ENCODE measurements around the gene LRRC3.

Gene LRRC3

GRCh38 chr21:44471996-44472395 lies 16.7 kb downstream of the LRRC3 start:
- no peaks in the 10 kb centered on the region for H3K36me3 ChIP-seq (replicated peaks)
- TF ChIP-seq, protein P1, sequence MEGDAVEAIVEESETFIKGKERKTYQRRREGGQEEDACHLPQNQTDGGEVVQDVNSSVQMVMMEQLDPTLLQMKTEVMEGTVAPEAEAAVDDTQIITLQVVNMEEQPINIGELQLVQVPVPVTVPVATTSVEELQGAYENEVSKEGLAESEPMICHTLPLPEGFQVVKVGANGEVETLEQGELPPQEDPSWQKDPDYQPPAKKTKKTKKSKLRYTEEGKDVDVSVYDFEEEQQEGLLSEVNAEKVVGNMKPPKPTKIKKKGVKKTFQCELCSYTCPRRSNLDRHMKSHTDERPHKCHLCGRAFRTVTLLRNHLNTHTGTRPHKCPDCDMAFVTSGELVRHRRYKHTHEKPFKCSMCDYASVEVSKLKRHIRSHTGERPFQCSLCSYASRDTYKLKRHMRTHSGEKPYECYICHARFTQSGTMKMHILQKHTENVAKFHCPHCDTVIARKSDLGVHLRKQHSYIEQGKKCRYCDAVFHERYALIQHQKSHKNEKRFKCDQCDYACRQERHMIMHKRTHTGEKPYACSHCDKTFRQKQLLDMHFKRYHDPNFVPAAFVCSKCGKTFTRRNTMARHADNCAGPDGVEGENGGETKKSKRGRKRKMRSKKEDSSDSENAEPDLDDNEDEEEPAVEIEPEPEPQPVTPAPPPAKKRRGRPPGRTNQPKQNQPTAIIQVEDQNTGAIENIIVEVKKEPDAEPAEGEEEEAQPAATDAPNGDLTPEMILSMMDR (IDR thresholded peaks at IDR 0.05; ENCODE audit: low read depth, low read length, missing control alignments): no peak
- H3K27ac ChIP-seq: no peak overlapping the region
- in situ Hi-C loops (cut with HindIII; ENCODE audit: low pct_ligation_motif_present, low sequenced_read_pairs): no loop called here
- H3K27me3 ChIP-seq (replicated peaks): no peaks in the 10 kb centered on the region
- no peak overlapping the region for H3K4me3 ChIP-seq (ENCODE audit: low read depth, low read length)
- DNase-seq: no peak

DNA sequence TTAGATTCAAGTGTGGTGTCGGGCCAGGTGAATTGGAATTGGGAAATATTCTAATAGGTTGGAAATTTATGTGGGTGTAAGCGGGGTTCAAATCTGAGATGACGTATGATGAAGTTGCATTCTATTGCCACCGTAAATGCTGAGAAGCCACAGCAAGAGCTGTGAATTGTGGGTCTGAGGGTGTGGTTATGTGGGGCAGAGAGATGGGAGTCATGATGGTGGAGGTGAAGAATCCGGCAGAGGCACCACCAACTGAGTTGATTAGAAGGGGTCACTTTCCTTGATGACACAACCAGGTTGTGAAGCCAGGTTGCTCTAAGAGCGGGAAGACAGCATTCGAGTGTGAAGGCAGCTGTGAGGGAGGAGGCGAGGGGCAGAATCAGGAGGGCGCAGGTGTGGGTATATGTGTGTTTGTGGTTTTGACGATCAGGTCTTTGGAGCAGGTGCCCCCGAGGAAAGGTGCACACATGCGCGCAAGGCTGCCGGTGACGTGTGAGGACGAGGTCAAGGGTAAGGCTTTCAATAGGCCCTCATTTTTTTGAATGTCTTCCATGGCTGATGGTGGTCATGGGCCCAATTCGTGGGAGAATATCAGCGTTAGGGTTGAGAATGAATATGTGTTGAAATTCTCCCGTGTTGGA lies 18.7 kb downstream of the LRRC3 start:
- no peak for DNase-seq
- no peak overlapping the region for H3K27ac ChIP-seq
- TF ChIP-seq, protein P1 (IDR thresholded peaks at IDR 0.05; ENCODE audit: low read depth, low read length, missing control alignments): no peak
- no peaks in the 10 kb centered on the region for H3K36me3 ChIP-seq (replicated peaks)
- no peak overlapping the region for H3K4me3 ChIP-seq (ENCODE audit: low read depth, low read length)
- no peaks in the 10 kb centered on the region for H3K27me3 ChIP-seq (replicated peaks)
- in situ Hi-C loops (cut with HindIII; ENCODE audit: low pct_ligation_motif_present, low sequenced_read_pairs): no loop called here

DNA sequence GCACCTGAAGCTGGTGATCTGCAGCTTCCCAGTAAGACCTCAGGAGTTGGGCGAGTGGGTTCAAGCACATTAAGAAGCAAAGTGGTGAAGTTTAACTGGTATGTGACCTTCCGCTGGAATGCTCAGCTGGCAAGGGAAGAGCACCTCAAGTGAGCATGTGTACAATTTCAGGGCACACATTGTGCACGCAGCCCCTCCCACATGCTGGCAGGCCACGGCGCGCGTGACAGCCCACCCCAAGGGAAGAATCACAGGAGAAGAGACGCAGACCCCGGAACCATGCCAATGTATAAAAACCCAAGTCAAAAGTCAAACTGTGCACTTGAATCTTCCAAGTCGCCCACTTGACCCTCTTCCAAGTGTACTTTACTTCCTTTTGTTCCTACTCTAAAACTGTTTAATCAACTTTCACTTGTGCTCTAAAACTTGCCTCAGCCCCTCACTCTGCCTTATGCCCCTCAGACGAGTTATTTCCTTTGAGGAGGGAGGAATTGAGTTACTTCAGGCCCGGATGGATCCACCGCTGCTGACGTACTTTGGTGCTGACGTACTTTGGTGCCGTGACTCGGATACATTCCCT lies 20.0 kb downstream of the LRRC3 start:
- Histone ChIP-seq H3K4me3 (ENCODE audit: low read depth, low read length) (no peak overlapping the region), H3K27me3 (replicated peaks) (no peaks in the 10 kb centered on the region), H3K36me3 (replicated peaks) (no peaks in the 10 kb centered on the region), H3K27ac (no peak overlapping the region)
- TF ChIP-seq, protein P1 (IDR thresholded peaks at IDR 0.05; ENCODE audit: low read depth, low read length, missing control alignments): no peak
- no peak for DNase-seq
- in situ Hi-C loops (cut with HindIII; ENCODE audit: low pct_ligation_motif_present, low sequenced_read_pairs): no loop called here

DNA sequence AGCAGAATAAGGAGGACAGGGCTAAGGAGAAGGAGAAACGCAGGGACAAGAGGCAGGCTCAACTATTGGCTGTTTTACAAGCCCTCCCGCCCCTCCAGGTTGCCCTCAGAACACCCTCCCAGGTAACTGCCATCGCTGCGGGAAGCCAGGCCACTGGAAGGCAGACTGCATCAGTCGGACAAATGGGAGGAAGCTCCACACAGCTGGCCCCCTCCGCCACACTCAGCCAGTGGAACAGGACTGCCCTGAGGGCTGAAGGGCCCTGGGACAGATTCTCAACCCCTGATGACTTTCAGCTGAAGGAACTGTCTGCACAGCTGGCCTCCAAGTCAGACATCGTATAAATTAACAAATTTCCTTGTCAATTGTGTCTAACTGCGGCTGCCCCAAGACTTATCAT lies 21.8 kb downstream of the LRRC3 start:
- TF ChIP-seq, protein P1 (IDR thresholded peaks at IDR 0.05; ENCODE audit: low read depth, low read length, missing control alignments): no peak
- in situ Hi-C loops (cut with HindIII; ENCODE audit: low pct_ligation_motif_present, low sequenced_read_pairs): no loop called here
- Histone ChIP-seq H3K27ac (no peak overlapping the region), H3K36me3 (replicated peaks) (no peaks in the 10 kb centered on the region), H3K27me3 (replicated peaks) (no peaks in the 10 kb centered on the region), H3K4me3 (ENCODE audit: low read depth, low read length) (no peak overlapping the region)
- DNase-seq: no peak

DNA sequence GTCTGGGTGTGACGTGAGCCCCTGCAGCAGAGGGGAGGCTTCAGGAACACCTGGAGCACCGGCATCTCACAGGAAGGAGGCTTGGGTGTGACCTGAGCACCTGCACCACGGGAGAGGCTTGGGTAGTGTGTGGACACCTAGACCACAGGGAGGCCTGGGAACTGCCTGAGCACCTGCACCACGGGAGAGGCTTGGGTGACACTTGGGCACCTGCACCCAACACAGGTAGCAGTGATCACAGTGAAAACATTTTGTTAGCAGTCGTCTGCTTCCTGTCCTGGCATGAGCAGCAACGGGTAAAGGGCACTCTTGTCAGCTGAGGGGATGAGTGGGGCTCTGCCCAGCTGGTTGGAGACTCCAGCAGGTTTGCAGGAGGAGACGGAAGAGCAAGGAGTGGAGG lies 22.4 kb downstream of the LRRC3 start:
- TF ChIP-seq, protein P1 (IDR thresholded peaks at IDR 0.05; ENCODE audit: low read depth, low read length, missing control alignments): no peak
- no peak overlapping the region for H3K27ac ChIP-seq
- no peaks in the 10 kb centered on the region for H3K27me3 ChIP-seq (replicated peaks)
- no peak overlapping the region for H3K4me3 ChIP-seq (ENCODE audit: low read depth, low read length)
- in situ Hi-C loops (cut with HindIII; ENCODE audit: low pct_ligation_motif_present, low sequenced_read_pairs): no loop called here
- H3K36me3 ChIP-seq (replicated peaks): no peaks in the 10 kb centered on the region
- DNase-seq: no peak
